GM21381 (cell line): Measurements from ENCODE around the gene KERA.

ENCODE experiments used
- ATAC-seq: cut with Tn5 transposase; IDR thresholded peaks from one replicate; pipeline ENCODE4 v1.9.1; 2021; ENCODE audit warnings: mild to moderate bottlenecking, moderate library complexity; ENCODE audit not compliant: unreplicated experiment

Gene KERA

GRCh38 chr12:91074154-91074709 lies 16.4 kb upstream of the KERA start:
- ATAC-seq, result no peak

- ATAC-seq, result no peak
Observed at GRCh38 chr12:91073426-91073825, 15.6 kb upstream of the KERA start.

- ATAC-seq, result no peak
Observed at GRCh38 chr12:91072931-91073330, 15.1 kb upstream of the KERA start.

GRCh38 chr12:91070936-91071335 lies 13.1 kb upstream of the KERA start:
- no peak for ATAC-seq

GRCh38 chr12:91065396-91065795 lies 7.6 kb upstream of the KERA start:
- ATAC-seq, result no peak

GRCh38 chr12:91064640-91065039 lies 6.8 kb upstream of the KERA start:
- no peak for ATAC-seq

GRCh38 chr12:91061091-91061490 lies 3.3 kb upstream of the KERA start:
- ATAC-seq, result no peak

GRCh38 chr12:91059211-91059610 lies 1.4 kb upstream of the KERA start:
- ATAC-seq, result no peak

- no peak for ATAC-seq
Observed at GRCh38 chr12:91058786-91059185, 962 bp upstream of the KERA start.

- ATAC-seq, result no peak
Observed at GRCh38 chr12:91056488-91056887, 1.3 kb downstream of the KERA start.

- ATAC-seq, result no peak
Observed at GRCh38 chr12:91055976-91056375, 1.8 kb downstream of the KERA start.

GRCh38 chr12:91053951-91054715 lies 3.7 kb downstream of the KERA start:
- ATAC-seq, result no peak

- no peak for ATAC-seq
Observed at GRCh38 chr12:91052026-91052425, 5.8 kb downstream of the KERA start.

- no peak for ATAC-seq
Observed at GRCh38 chr12:91044586-91044985, 13.2 kb downstream of the KERA start.

GRCh38 chr12:91043408-91043807 lies 14.4 kb downstream of the KERA start:
- no peak for ATAC-seq

- ATAC-seq, result no peak
Observed at GRCh38 chr12:91040096-91040755, 17.6 kb downstream of the KERA start.

GRCh38 chr12:91037276-91037675 lies 20.5 kb downstream of the KERA start:
- ATAC-seq, result no peak

- no peak for ATAC-seq
Observed at GRCh38 chr12:91033251-91033650, 24.6 kb downstream of the KERA start.

GRCh38 chr12:91023326-91024004 lies 34.4 kb downstream of the KERA start:
- ATAC-seq, result peak; percentile 68

GRCh38 chr12:91021076-91021475 lies 36.7 kb downstream of the KERA start:
- no peak for ATAC-seq

GRCh38 chr12:91019455-91019854 lies 38.4 kb downstream of the KERA start:
- ATAC-seq, result no peak
